K562 treated with DMSO at 1 percent for 24 hours (cell line): ENCODE data around the gene GPR68. TPM values are rescaled to one million over a fixed set of nuclear protein-coding genes. Genes with fewer than 3 reads are reported as not detected.

Experiments
- total RNA-seq: library from RNA; unstranded; fragments of 300-600 nt; gene quantifications from 2 replicates; pipeline ENCODE4 v1.2.3, GENCODE V29; 2022; ENCODE audit warnings: low read depth; ENCODE audit not compliant: insufficient read depth

GPR68 gene, protein sequence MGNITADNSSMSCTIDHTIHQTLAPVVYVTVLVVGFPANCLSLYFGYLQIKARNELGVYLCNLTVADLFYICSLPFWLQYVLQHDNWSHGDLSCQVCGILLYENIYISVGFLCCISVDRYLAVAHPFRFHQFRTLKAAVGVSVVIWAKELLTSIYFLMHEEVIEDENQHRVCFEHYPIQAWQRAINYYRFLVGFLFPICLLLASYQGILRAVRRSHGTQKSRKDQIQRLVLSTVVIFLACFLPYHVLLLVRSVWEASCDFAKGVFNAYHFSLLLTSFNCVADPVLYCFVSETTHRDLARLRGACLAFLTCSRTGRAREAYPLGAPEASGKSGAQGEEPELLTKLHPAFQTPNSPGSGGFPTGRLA
- 6.4 and 6.8 TPM in 2 replicates for total RNA-seq

DNA sequence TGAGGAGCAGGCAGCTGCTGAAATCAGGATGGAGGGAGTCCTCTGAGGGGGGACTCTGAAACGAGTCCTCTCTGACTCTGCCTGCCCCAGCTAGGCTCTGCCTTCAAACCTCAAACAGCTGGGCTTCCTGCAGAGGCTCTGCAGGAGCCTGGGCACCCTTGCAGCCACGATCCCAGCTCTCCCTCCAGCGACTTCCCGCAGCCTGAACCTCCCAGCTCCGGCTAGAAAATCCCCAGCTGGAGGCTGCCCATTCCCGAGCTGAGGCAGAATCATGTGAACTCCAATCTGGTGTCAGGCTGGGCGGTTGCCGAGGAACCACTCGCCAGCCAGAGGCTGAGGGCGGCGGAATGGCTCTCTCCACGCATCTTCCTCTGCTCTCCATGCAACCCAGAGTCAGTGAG, at the start of gene GPR68:
TSS of gene GPR68 (minus strand) at position 204 of the 401 bp plus-strand sequence. CDS start 9,654 bp downstream, outside the sequence.

Other genes with a start within 250 kb of the GPR68 start
- 3.8 and 4.4 TPM in 2 replicates for gene RPS6KA5, start 184.1 kb downstream of the GPR68 start, total RNA-seq
- gene DGLUCY, start 130.6 kb downstream of the GPR68 start, total RNA-seq = 12.2 and 21.7 TPM in 2 replicates
- 8.3 and 9.0 TPM in 2 replicates for gene CCDC88C, start 173.1 kb upstream of the GPR68 start, total RNA-seq